ENCODE results near the gene SCARF2. TPM values are rescaled to one million over a fixed set of nuclear protein-coding genes. Genes with fewer than 3 reads are reported as not detected.
"Not testable (repeated sequence)": the region's sequence is repeated elsewhere in the genome, so short reads cannot be mapped to it uniquely, and the experiment has no call there.

The SCARF2 gene, protein sequence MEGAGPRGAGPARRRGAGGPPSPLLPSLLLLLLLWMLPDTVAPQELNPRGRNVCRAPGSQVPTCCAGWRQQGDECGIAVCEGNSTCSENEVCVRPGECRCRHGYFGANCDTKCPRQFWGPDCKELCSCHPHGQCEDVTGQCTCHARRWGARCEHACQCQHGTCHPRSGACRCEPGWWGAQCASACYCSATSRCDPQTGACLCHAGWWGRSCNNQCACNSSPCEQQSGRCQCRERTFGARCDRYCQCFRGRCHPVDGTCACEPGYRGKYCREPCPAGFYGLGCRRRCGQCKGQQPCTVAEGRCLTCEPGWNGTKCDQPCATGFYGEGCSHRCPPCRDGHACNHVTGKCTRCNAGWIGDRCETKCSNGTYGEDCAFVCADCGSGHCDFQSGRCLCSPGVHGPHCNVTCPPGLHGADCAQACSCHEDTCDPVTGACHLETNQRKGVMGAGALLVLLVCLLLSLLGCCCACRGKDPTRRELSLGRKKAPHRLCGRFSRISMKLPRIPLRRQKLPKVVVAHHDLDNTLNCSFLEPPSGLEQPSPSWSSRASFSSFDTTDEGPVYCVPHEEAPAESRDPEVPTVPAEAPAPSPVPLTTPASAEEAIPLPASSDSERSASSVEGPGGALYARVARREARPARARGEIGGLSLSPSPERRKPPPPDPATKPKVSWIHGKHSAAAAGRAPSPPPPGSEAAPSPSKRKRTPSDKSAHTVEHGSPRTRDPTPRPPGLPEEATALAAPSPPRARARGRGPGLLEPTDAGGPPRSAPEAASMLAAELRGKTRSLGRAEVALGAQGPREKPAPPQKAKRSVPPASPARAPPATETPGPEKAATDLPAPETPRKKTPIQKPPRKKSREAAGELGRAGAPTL
- 8.9 TPM for total RNA-seq
- 10 to 100 TPM; 11.8 to 22.9 (median 20.1) TPM for polyA plus RNA-seq (ENCODE audit: insufficient read depth in 1 of 8, insufficient read length in 8 of 8, low replicate concordance in 1 of 8)
- long read RNA-seq, donor 1, partial matches to known transcripts, result 0 of 6 reads
- long read RNA-seq, donor 1, other reads (novel, unspliced or antisense), result 0 of 6 reads
- long read RNA-seq, donor 2, result 0 reads
- long read RNA-seq, donor 3, partial matches to known transcripts, result 0 of 3 reads
- long read RNA-seq, donor 3, other reads (novel, unspliced or antisense), result 0 of 3 reads
- long read RNA-seq, donor 4, partial matches to known transcripts, result 0 of 5 reads
- long read RNA-seq, donor 4, other reads (novel, unspliced or antisense), result 0 of 5 reads
- long read RNA-seq, donor 5, transcript SCARF2-202 (11 exons, 3,232 nt), result major isoform, 9 of 16 reads
- long read RNA-seq, donor 5, transcript SCARF2-203 (11 exons, 3,248 nt), result minor isoform, 7 of 16 reads
- long read RNA-seq, donor 5, partial matches to known transcripts, result 0 of 16 reads
- long read RNA-seq, donor 5, other reads (novel, unspliced or antisense), result 0 of 16 reads
- long read RNA-seq, donor 6, partial matches to known transcripts, result 0 of 1 reads
- long read RNA-seq, donor 6, other reads (novel, unspliced or antisense), result 0 of 1 reads
- long read RNA-seq, donor 7, transcript SCARF2-202 (11 exons, 3,232 nt), result major isoform, 6 of 9 reads
- long read RNA-seq, donor 7, partial matches to known transcripts, result 0 of 9 reads
- long read RNA-seq, donor 7, other reads (novel, unspliced or antisense), result 0 of 9 reads
- long read RNA-seq, donor 8, result 0 reads
- long read RNA-seq, donor 9, partial matches to known transcripts, result 0 of 4 reads
- long read RNA-seq, donor 9, other reads (novel, unspliced or antisense), result 0 of 4 reads
- long read RNA-seq, donor 10, partial matches to known transcripts, result 0 of 4 reads
- long read RNA-seq, donor 10, other reads (novel, unspliced or antisense), result 0 of 4 reads
- long read RNA-seq, donor 11, partial matches to known transcripts, result 0 of 4 reads
- long read RNA-seq, donor 11, other reads (novel, unspliced or antisense), result 0 of 4 reads

DNA sequence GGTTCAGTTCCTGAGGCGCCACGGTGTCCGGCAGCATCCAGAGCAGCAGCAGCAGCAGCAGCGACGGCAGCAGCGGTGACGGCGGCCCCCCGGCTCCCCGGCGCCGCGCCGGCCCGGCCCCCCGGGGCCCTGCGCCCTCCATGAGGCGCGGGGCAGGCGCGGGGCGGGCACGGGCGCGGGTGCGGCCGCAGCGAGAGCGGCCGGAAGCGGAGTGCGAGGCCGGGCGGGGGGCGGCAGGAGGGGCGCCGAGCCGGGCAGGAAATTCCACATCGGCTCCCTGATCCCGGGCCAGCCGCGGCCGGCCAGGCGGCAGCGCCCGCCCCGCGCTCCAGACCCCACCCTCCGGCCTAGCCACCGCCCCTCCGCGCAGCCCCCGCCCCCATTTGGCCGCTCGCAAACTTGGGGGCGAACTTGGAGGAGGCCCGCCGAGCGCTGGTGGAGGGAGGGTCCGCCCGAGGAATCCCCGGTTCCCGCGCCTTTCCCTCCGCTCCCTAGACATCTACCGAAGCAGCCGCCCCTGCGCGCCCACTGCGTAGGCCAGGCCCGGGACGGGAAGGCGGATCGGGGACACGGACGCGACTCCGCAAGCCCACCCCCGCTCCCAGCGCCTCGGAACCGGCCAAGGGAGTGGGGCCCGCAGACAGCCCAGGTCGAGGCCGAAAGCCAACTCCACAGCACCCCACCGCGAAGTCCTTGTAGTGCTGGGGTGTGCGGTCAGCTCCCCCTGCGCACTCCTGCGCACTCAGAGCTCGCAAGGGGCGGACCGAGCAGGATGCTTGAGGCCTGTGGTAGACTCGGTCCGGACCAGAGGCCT, at the start of gene SCARF2:
Gene SCARF2 (minus strand): TSS at position 213 of the 814 bp plus-strand sequence. CDS start 71 bp downstream, at position 142.
- H3K4me1 ChIP-seq (ENCODE audit: control insufficient read depth, insufficient read depth, low read length), result peaks cover 53% of the 10 kb centered on the region
- H3K4me3 ChIP-seq (ENCODE audit: low read length), result peak within 1 kb of the TSS; percentile 85
- DNase-seq, result peak; percentile 90
- H3K9me3 ChIP-seq (replicated peaks; ENCODE audit: control insufficient read depth, low read depth, low read length), result no peaks in the 10 kb centered on the region
- WGBS (ENCODE audit: insufficient coverage), result under 1% methylated on average over 87 of the region's 95 CpGs
- peaks cover 7% of the 10 kb centered on the region for H3K27me3 ChIP-seq (ENCODE audit: control insufficient read depth, insufficient read depth, low read length)
- peak within 1 kb of the TSS; percentile 87 for H3K27ac ChIP-seq (ENCODE audit: low read length)
- peaks cover 17% of the 10 kb centered on the region for H3K36me3 ChIP-seq (ENCODE audit: control insufficient read depth, insufficient read depth, low read length)

DNA sequence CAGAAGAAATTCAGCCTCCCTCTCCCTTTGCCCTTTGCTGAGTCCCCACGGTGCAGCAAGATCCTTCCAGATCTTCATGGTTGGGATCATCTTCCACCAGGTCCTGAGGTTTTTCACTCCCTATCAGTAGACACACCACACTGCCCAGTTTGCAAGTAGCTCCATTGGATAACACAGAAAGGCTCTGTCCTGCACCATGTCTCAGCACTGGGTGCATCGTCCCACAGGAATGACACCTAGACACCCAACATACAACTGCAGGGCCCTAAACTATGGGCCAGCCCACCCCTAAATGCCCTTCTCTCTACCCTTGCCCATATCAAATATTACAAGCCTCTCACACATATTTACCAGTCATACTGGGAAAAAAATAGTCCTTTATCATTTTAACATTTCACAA, 48.6 kb upstream of the SCARF2 start:
- no peaks in the 10 kb centered on the region for H3K9me3 ChIP-seq (replicated peaks; ENCODE audit: control insufficient read depth, low read depth, low read length)
- H3K36me3 ChIP-seq (ENCODE audit: control insufficient read depth, insufficient read depth, low read length), result peaks cover 37% of the 10 kb centered on the region
- no peak overlapping the region for H3K4me3 ChIP-seq (ENCODE audit: low read length)
- DNase-seq, result no peak
- H3K27ac ChIP-seq (ENCODE audit: low read length), result no peak overlapping the region
- 91% methylated on average over 2 of the region's 2 CpGs for WGBS (ENCODE audit: insufficient coverage)
- H3K4me1 ChIP-seq (ENCODE audit: control insufficient read depth, insufficient read depth, low read length), result no peaks in the 10 kb centered on the region
- H3K27me3 ChIP-seq (ENCODE audit: control insufficient read depth, insufficient read depth, low read length), result no peaks in the 10 kb centered on the region

DNA sequence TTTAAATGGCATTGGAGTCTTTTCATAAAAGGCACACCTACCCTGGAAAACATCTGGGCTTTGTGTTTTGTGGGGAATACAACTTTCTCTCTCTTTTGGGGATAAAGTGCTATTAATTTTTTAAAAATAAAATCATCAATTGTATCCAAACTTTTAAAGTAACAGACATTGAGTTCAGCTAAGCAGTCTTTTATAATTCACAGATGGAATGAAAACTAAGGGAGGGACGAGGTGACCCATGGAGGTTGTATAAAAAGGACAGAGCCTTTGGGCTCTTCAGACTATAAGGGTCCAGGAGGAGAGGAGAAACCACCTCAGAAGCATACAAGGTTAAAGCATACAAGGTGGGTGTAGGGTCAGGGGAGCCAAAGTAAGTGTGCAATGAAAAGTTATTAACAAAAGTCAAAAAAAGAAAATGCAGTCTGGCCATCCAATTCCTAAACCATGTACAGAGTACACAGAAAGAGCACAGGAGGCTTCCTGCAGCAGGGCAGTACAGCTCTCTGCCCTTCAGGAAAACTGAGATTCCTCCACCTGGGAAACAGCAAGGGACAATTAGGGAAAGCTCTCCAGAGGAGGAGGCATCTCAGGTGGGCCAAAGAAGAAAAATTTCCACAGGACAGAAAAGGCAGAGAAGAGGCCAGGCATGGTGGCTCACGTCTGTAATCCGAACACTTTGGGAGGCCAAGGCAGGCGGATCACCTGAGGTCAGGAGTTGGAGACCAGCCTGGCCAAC, 47.5 kb upstream of the SCARF2 start:
- no peak for DNase-seq
- Histone ChIP-seq H3K9me3 (replicated peaks; ENCODE audit: control insufficient read depth, low read depth, low read length) (no peaks in the 10 kb centered on the region), H3K27ac (ENCODE audit: low read length) (no peak overlapping the region), H3K4me1 (ENCODE audit: control insufficient read depth, insufficient read depth, low read length) (no peaks in the 10 kb centered on the region), H3K36me3 (ENCODE audit: control insufficient read depth, insufficient read depth, low read length) (peaks cover 37% of the 10 kb centered on the region), H3K4me3 (ENCODE audit: low read length) (no peak overlapping the region), H3K27me3 (ENCODE audit: control insufficient read depth, insufficient read depth, low read length) (no peaks in the 10 kb centered on the region)
- 68% methylated on average over 3 of the region's 4 CpGs for WGBS (ENCODE audit: insufficient coverage)

DNA sequence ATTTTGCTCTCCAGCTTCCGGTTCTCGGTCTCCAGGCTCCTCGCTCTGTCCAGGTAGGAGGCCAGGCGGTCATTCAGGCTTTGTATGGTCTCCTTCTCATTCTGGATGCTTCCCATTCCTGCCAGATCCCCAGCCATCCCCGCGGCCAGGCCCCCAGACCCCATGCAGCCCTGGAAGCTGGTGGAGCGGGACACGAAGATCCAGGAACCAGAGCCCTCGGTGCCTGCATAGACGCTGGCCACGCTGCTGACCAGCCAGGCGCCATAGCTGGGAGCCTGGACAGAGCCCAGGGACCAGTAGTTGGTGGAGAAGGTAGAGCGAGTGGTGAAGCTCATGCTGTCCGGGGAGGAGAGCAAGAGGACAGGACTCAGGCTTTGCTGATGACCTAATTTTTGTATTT, 46.1 kb upstream of the SCARF2 start:
- Histone ChIP-seq H3K4me3 (ENCODE audit: low read length) (no peak overlapping the region), H3K27ac (ENCODE audit: low read length) (no peak overlapping the region), H3K9me3 (replicated peaks; ENCODE audit: control insufficient read depth, low read depth, low read length) (no peaks in the 10 kb centered on the region), H3K36me3 (ENCODE audit: control insufficient read depth, insufficient read depth, low read length) (peaks cover 32% of the 10 kb centered on the region), H3K4me1 (ENCODE audit: control insufficient read depth, insufficient read depth, low read length) (no peaks in the 10 kb centered on the region), H3K27me3 (ENCODE audit: control insufficient read depth, insufficient read depth, low read length) (no peaks in the 10 kb centered on the region)
- DNase-seq, result no peak
- WGBS (ENCODE audit: insufficient coverage), result 96% methylated on average over 13 of the region's 14 CpGs

DNA sequence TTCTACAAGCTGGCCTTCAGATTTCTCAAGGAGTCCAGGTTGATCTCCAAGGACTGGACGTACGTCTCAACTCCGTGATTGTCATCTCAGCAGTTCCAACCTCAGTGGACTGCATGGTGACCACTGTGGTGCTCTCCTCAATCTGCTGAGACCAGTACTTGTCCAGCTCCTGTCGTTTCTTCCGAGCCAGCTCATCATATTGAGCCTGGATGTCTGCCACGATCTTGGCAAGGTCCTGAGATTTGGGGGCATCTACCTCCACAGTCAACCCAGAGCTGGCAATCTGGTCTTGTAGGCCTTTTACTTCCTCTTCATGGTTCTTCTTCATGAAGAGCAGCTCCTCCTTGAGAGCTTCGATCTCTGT, 45.5 kb upstream of the SCARF2 start:
- not testable (repeated sequence) for H3K27me3 ChIP-seq (ENCODE audit: control insufficient read depth, insufficient read depth, low read length); H3K4me3 ChIP-seq (ENCODE audit: low read length); DNase-seq; H3K4me1 ChIP-seq (ENCODE audit: control insufficient read depth, insufficient read depth, low read length); H3K9me3 ChIP-seq (replicated peaks; ENCODE audit: control insufficient read depth, low read depth, low read length); H3K27ac ChIP-seq (ENCODE audit: low read length)
- 100% methylated on average over 7 of the region's 7 CpGs for WGBS (ENCODE audit: insufficient coverage)
- H3K36me3 ChIP-seq (ENCODE audit: control insufficient read depth, insufficient read depth, low read length), result peaks cover 26% of the 10 kb centered on the region

DNA sequence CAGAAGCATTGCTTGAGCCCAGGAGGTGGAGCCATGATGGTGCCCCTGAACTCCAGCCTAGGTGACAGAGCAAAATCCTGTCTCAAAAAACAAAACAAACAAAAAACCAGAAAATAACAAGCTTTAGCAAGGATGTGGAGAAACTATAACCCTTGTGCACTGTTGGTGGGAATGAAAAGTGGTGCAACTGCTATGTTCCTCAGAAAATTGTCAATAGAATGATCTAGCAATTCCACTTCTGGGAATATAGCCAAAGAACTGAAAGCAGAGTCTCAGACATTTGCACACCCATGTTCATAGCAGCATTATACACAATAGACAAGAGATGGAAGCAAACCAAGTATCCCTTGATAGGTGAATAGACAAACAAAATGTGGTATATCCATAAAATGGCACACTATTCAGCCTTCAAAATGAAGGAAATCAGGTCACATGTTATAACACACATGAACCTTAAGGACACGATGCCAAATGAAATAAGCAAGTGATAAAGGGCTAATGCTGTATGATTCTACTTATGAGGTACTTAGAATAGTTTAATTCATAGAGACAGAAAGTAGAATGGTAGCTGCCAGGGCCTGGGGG, 42.1 kb upstream of the SCARF2 start:
- H3K4me3 ChIP-seq (ENCODE audit: low read length), result no peak overlapping the region
- H3K36me3 ChIP-seq (ENCODE audit: control insufficient read depth, insufficient read depth, low read length), result peaks cover 18% of the 10 kb centered on the region
- no peaks in the 10 kb centered on the region for H3K9me3 ChIP-seq (replicated peaks; ENCODE audit: control insufficient read depth, low read depth, low read length)
- no peak overlapping the region for H3K27ac ChIP-seq (ENCODE audit: low read length)
- no CpG with 5 or more reads among the region's 1 CpG for WGBS (ENCODE audit: insufficient coverage)
- H3K4me1 ChIP-seq (ENCODE audit: control insufficient read depth, insufficient read depth, low read length), result no peaks in the 10 kb centered on the region
- H3K27me3 ChIP-seq (ENCODE audit: control insufficient read depth, insufficient read depth, low read length), result no peaks in the 10 kb centered on the region
- no peak for DNase-seq

DNA sequence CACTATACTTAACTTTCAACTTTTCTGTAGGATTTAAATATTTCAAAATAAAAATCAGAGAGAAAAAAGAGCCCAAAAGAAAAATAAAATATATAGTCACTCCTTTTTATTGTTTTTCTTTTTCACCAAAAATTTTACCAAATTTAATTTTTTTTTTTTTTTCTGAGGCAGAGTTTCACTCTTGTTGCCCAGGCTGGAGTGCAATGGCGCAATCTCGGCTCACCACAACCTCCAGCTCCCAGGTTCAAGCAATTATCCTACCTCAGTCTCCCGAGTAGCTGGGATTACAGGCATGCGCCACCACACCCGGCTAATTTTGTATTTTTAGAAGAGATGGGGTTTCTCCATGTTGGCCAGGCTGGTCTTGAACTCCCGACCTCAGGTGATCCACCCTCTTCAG, 40.4 kb upstream of the SCARF2 start:
- not testable (repeated sequence) for H3K27me3 ChIP-seq (ENCODE audit: control insufficient read depth, insufficient read depth, low read length)

DNA sequence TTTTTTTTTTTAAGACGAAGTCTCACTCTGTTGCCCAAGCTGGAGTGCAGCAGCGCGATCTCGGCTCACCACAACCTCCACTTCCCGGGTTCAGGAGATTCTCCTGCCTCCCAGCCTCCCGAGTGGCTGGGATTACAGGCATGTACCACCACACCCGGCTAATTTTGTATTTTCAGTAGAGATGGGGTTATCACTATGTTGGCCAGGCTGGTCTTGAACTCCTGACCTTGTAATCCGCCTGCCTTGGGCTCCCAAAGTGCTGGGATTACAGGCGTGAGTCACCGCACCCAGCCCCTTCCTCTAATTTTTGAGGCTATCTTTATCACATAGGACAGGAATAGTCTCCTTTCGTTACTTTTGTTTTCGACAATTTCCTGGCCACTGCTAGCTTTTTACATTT, 37.9 kb upstream of the SCARF2 start:
- not testable (repeated sequence) for H3K9me3 ChIP-seq (replicated peaks; ENCODE audit: control insufficient read depth, low read depth, low read length); DNase-seq; H3K27me3 ChIP-seq (ENCODE audit: control insufficient read depth, insufficient read depth, low read length); H3K4me1 ChIP-seq (ENCODE audit: control insufficient read depth, insufficient read depth, low read length); H3K4me3 ChIP-seq (ENCODE audit: low read length); H3K27ac ChIP-seq (ENCODE audit: low read length)
- peaks cover 10% of the 10 kb centered on the region for H3K36me3 ChIP-seq (ENCODE audit: control insufficient read depth, insufficient read depth, low read length)
- WGBS (ENCODE audit: insufficient coverage), result 90% methylated on average over 3 of the region's 12 CpGs

More for the DNA sequence above, 40.4 kb upstream of the SCARF2 start:
- WGBS (ENCODE audit: insufficient coverage), result no CpG with 5 or more reads among the region's 6 CpGs
- DNase-seq; H3K4me3 ChIP-seq (ENCODE audit: low read length); H3K9me3 ChIP-seq (replicated peaks; ENCODE audit: control insufficient read depth, low read depth, low read length); H3K27ac ChIP-seq (ENCODE audit: low read length); H3K36me3 ChIP-seq (ENCODE audit: control insufficient read depth, insufficient read depth, low read length); H3K4me1 ChIP-seq (ENCODE audit: control insufficient read depth, insufficient read depth, low read length): not testable (repeated sequence)

Measured in muscle of leg (tissue), 16 donors.